Stimulated activated naive CD4-positive, alpha-beta T cell (primary cell): ENCODE data around the gene LHPP.

Experiments used
- DNase-seq, 6 experiments: peaks; one replicate each; lab custom pipeline; 2025; lab: John Stamatoyannopoulos, UW

LHPP gene

DNA sequence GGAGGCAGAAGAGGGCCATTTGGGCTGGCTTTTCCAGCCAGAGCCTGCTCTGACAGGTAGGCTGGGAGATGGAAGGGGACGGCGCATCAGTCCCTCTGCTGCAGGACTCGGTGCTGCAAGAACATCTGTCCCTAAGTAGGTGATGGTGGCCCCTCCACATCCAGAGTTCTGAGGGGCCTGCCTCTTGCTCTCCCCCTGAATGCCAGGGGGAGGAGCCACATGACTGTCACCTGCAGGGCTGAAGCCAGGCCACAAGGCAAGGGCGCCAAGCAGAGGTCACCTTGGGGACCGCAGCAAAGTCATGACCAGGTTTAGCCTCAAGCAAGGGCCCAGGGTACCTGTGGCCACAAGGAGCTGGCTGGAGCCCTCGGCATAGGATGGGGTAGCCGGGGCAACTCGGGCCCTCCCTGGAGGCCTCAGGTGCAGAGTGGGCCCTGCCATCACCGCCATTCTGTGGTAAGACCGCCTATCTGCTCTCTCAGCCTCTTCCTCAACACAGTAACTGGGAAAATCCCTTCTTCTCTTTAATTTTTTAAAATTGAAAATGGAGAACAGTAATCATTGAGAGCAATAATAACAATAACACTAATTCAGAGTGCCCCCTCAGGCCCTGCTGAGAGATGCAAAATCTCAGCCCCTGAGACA is 183.3 kb downstream of the LHPP start:
- DNase-seq: no peak

DNA sequence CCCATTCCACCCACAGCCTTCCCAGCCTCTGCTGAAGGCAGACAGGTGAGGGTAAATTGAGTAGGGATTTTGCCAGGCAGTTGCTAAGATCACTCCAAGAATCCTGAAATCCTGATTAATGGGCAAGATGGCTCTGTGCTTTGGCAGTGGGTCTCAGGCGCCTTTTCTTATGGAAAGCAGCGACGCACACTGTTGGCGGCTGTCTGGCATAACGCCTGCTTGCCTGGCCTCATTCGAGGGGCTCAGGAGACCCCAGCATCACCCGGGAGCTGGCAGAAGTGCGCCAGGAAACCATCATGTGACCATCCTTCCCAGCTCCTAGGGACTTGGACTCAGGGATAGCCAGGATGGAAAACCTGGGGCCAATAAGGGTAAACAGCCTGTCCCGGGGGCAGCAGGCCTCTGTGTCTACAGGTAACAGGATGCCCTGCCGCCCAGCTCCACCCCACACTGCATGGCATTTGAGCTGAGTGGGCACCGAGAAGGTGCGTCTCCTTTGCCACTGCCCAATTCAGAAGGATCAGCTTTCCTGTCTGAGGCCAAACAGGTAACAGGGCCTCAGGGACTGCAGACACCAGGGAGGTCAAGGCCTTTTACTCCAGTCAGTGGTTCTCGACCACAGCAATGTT is 184.0 kb downstream of the LHPP start:
- no peak for DNase-seq

DNA sequence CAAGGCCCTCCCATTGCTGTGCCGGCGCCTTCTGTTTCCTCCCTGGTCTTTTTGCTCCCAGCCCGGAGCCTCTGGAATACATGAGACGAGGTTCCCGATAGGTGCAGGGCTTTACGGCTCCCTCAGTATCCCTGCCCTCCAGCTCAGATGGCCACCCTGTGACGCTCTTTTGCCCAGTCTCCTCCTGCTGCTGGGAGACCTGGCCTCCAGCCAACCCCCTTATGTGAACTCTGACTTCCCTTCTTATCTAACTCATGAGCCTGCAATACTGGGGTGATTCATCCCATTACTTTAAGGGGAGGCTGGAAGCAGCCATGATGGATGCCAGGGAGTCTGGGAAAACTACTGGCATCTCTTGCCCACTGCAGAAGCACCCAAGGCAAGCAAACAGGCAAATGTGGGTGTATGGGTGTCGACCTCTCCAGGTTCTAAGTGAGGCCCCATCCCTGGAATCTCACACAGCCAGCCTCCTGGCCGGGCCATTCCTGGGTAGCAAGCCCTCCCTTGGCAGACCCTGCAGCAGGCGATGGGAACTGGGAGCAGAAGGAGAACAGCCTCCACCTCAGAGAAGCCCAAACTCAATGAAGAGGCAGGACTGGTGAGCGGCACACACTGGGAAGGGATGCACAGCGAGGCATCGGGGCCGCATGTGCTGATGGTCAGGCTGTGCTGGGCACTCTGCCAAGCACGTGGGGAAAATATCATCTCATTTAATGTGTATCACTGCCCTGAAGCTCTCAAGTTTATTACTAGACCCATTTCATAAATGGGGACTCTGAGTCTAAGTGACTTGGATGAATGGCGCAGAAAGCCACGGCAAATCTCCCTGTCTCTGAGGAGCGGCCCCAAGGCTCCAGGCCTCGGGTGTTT is 185.1 kb downstream of the LHPP start:
- DNase-seq: no peak

DNA sequence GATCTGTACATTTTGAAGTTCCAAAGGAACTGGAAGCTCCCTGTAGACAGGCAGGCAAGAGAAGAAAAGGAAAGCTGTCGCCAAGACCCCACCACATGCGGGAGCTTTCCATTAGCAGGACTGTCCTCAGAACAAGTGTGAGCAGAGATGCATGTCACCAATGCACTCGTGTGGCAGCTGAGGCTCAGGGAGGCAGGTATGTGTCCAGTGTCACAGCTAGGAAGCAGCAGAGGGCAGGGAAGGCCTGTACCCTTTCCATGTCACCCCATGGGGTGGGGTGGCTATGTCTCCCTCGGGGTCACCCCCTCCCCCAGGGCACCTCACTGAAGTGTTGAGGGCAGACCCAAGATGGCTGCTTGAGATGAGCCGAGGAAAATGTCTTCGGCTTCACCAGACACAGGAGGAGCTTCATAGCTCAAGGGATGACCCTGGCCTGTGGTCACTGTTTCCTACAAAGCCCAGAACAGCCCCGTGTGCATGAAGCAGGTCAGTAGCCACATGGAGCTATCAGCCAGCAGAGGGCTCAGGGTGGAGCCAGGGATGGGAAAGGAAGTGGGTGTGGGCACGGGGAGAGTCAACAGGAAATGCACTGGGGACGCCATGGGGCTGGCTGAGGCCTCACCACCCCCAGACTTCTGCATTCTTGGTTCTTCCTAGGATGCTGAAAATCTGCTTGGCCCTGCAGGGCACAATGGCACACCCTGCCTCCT is 186.0 kb downstream of the LHPP start:
- DNase-seq: peak; percentile 31 to 78 (median 54)

DNA sequence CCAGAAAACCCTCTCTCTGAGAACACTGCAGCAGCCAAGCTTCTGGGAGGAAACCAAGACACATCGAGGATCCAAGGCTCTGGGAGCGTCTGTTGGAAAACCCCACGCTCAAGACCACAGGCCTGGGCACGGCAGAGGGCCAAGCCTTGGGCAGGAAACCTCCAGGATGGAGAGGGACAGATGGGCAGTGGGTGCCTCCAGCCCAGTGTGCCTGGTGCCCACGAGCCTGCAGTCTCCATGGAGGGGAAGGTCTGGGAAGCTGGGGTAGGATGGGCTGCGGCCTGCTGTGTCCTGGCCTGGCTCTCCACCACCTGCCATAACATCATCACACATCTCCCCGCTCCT is 186.5 kb downstream of the LHPP start:
- DNase-seq: no peak

DNA sequence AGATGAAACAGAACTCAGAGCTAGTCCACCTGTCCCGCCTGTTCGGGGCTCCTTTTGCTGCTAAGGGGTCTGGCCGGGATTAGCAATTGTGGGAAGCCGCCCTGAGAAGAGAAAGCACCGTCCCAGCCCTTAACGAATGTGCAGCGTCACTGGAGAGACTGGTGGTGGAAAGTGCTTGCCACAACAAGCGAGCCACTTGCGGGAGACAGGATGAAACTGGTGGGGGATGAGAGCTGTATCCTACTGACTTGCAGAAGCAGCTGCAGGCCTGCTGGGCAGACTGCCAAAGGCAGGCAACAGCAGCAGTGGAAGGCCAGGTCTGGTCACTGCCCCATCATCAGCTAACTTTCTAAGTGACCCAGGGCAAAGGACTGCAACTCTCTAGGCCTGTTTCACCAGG is 187.1 kb downstream of the LHPP start:
- DNase-seq: peak; percentile 13 to 52 (median 29)

DNA sequence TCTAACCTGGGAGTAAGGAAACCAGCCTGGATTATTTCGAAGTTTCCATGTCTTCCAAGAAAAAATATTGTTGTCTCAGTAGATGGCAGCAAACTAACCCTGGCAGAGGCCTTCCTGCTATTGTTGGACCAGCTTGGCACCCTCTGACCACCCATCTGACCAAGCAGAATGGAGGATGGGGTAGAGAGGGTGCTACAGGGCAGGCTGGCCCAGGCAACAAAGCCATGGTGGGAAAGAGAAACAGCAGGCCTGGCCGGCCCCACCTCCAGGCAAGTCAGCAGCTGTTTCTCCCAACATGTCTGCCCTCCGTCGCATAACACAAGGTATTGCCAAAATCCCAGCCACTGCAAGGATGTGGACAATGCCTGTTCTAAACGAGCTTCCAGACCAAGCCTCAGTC is 187.6 kb downstream of the LHPP start:
- DNase-seq: no peak

DNA sequence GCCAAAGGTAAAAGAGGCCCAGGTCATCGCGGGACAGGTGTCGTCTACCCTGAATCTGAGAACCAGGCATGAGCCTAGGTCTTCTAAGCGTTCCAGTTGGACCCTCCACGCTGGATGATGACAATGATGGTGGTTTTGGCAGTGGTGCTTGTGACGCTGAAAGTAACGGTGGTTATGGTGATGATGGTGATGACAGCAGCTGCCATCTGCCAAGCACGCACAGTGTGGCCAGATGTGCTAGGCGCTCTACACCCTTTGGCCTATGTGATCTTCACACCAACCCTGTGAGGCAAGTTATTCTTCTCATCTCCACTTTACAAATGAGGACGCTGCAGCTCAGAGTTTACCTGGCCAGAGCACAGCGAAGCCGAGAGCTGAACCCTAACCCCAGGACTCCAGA is 188.6 kb downstream of the LHPP start:
- no peak for DNase-seq

DNA sequence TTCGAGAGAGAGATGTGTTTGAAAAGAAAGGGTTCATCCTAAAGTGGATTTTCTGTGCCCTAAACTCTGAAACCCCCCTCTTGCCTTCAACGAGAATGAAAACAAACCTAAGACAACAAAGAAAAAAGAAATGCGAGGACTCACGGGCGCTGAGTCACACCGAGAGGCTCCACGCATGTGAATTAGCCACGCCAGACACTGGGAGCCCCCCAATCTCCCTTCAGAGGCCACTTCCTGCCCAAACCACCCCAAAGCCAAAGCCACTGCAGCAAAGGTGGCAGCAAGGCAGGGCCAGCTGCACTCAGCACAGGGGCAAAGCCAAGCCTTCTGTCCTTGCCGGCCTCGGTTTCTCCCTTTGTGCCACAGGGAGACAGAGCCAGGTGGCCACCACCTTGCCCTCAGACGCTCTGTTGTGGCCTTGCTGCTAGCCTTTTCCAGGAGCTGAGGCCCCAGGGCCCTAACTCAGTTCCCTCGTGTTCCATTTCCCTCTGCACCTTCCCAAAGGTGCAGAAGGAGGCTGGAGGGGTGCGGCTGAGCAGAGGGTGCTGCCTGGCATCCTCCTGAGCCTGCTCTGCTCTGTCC is 189.3 kb downstream of the LHPP start:
- peak in 4 of 6 experiments; percentile 12 to 28 (median 18) for DNase-seq

DNA sequence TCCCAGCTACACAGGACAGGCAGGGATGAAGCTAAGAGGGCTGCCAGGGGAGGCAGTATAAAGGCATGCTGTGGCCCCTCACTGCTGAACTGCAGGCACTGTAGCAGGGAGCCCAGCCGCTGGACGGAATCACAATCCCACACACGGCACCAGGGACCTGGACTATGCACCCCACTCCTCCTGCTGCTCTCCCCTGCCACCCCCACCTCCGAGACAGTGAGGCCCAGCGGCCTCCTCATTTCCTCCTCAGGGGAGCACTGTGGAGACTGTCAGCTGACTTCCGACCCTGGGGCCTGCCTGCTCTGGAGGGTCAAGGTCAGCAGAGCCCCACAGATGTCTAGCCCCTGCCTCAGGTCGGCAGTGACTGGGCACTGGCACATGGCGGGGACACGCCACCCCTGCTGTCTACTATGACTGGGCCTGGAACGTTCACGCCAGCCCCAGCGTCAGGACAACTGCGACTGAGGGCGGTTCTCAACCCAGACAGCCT is 189.8 kb downstream of the LHPP start:
- no peak for DNase-seq

DNA sequence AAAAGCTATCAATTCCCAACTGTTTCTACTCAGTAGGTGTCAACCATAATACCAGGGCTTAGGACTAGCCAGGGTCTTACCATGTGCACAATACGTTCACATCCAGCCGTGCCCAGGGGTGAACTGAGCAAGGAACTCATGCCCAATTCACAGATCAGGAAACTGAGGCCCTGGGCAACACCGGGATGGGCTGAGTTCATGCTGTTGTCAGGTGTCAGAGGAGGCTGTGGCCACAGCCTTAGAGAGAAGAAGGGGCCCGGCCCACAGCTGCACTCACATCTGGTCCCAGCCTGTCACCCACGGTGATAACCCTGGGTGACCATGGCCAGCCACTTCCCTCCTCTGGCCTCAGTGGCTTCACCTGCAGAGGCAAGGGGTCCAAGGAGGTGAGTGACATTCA is 190.6 kb downstream of the LHPP start:
- no peak for DNase-seq

DNA sequence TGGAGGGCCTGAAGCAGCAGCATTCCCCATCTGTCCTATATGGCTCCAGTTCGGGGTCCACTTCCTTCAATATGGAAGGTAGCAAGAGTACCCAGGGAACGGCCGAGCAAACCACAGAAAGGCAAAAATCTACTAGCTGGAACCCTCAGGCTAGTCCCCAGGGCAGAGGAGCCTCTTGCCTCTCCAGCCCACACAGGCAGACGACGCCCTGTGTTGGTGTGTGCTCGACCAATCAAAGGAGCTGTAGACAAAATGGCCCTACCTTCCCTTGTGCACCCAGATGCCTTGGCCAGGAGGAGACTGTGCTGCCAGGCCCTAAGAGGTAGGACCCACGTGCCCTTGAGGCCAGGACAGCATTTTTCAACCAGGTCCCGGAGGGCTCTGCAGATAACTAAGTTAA is 191.1 kb downstream of the LHPP start:
- no peak for DNase-seq

DNA sequence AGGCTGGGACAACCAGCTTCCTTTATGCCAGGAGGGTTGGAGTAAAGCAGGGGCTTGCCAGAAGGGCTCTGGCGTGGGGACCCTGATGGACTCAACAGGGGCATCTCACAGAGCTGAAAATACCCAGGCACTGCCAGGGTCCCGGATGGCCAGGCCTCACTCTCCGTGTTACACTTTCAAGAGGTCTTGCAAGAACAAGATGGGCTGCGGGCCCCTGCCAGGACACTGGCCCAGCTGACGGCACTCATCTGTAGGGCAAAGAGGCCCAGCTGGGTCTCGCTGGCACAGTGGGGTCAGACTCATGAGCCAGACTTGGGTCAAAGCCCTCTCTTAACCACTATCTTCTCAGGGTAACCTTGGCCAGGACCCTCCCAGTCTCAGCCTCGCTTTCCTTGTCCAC is 191.7 kb downstream of the LHPP start:
- no peak for DNase-seq

DNA sequence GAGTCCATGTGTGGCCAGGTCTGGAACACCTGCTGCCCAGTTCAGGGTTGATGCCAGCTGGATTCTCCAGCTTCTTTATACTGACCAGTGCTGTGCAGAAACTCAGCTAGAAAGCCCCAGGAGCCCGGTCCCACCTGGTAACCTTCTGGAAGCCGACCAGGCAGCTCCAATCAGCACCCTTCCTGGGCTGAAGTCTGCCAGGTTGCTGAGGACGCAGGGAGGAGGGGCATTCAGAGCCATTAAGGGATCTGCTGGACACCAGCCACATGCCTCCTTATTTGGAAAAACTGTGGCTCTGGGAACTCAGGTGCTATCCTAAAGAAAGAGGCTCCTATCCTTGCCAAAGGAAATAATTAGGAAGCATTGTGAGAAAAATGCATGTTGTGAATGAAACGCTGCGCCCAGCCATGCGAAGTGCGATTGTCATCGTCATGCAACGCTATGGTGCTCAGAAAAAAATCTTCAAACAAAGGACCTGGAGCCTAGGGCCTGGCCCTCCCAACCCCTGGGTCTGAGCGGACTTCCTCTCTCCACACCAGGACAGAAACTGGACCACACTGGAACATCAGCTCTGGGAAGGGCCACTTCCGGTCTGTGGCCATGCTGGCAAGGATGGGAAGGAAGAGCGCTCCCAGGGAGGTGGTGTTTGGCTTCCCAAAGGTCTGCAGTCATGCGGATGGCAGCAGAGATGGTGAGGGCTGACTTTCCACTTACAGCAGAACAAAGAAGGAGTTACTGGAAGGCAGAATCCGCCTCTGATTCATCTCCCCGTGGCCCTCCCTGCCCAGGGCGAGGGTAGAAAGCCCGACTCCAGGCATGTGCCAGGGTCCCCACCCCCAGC is 192.4 kb downstream of the LHPP start:
- no peak for DNase-seq

DNA sequence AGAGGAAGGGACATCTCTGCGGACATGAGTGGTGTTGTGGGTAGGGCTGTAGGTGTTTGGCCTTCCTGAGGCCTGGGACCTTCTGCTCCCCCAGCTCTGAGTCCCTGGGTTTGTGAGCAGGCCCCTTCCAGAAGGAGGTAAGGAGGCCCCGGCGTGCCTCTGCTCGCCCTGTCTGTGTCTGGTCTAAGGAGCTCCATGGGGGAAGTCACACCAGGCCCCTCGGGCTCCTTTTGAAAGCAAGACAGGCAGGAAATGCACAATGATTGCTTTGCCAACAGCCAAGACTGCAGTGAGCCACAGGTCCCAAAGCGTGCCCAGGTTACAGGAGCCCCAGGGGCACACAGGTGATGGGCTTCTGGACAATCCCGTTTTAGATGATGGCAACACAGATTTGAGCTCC is 193.1 kb downstream of the LHPP start:
- DNase-seq: peak in 1 of 6 experiments; percentile 15

DNA sequence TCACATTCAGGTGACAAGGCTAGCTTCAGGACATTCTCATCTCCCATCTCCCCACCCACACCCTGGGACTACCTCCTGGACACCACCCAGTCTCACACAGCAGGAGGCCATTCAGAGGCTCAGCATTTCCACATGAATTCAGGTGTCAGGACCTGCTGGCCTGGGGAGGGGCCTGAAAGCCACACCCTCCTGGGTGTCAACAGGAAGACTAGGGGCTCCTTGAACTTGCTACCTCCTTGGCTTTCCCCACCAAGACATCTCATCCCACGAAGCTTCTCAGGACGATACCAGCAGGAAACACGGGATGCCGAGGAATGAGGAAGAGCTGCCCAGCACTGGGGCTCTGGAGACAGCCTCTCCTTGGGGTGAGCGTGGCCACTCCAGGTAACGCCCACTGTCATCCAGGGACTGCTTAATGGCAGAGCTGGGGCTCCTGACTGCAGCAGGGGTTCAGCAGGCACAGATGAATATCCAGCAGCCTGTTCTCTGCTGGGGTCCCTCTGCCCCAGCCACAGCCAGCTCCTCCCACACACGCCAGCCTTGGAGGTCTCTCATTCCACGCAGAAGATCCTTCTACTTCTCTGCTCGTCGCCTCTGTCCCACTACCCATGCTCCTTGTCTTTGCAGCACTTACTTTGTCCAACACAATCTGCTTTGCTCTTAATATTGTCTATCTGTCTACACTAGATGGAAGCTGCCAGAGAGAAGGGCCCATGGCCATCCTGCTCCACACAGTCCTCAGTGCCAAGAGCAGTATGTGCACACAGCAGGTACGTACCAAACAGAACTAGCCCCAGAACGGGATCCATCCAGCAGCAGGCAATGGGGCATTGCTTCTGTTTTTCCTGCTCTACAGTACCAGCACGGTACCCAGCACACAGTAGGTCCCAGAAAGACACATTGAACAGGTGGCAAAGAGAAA is 193.8 kb downstream of the LHPP start:
- DNase-seq: no peak

DNA sequence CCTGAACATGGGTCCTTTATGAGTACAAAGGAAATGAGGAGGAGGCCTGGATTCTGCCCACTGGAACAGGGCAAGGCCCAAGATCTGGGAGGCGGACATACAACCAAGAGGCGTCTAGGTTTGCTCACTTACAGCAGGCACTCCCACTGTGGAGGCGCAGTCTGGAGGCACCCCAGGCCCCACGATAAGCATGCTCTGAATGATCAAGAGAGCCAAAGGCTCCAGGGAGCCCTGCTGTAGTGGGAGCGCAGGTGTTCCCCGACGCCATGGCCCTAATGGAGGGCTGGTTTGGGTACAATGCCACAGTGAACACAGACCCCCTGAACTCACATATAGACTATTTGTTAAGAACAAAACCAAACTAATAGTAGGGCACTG is 194.5 kb downstream of the LHPP start:
- no peak for DNase-seq

DNA sequence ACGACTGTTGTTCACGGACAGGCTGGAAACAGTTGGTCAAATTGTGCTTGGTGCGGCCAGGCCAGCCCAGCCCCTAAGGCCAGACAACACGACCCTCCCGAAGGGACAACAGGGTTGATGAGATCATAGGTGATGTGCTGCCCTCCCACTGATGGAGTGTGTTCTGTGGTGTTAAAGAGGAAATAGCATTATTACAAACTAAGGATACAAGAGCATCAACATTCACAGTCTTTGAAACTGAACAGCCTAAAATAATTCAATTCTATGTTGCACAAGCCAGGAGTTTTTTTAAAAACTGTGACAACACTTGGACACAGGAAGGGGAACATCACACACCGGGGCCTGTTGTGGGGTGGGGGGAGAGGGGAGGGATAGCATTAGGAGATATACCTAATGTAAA is 194.9 kb downstream of the LHPP start:
- no peak for DNase-seq

DNA sequence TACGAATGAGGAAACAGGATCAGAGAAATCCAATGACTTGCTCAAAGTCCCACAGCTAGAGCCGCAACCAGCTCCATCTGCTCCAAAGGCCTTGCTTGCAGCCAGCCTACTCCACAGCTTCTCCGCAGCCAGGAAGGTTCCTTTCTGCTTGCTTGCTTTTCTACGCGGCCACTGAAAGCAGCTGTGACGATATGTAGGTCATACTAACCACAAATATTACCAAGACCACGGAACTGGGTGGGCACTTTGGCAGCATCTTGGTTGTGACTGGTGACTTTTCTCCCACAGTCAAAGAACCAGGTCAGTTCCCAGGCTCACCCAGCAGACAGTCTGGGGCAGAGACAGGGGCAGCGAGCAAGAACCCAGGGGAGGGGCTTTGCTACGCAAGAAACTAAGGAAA is 196.2 kb downstream of the LHPP start:
- no peak for DNase-seq

DNA sequence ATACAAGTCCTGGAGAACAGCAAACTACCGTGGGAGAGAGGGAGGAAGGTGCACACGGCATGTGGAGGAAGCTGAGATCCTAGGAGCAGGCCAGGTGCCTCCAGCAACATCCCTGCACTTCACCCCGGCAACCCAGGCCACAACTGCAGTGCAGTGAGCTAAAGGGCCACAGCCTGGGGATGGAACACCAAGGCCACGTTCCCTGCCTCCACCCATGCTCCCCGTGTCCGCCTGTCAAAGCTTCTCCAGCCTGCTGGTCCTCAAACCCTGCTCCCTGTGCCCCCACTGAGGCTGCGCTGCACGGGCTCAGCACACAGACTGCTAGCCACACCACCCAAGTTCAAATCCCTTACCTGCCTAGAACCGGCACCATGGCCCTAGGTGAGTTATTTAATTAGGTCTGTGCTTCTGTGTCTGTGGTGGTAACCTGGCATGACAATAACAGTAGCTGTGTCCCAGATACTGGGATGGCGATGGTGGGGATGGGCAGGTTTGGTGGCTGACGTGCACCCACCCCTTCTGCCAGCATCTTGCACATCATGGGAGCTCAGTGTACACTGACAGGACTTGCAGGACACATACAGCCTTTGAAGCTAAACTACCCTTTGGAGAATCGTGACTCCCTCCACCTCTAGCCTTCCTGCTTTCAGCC is 197.1 kb downstream of the LHPP start:
- no peak for DNase-seq
